ENCODE results near the gene MAD2L2.

MAD2L2 gene

DNA sequence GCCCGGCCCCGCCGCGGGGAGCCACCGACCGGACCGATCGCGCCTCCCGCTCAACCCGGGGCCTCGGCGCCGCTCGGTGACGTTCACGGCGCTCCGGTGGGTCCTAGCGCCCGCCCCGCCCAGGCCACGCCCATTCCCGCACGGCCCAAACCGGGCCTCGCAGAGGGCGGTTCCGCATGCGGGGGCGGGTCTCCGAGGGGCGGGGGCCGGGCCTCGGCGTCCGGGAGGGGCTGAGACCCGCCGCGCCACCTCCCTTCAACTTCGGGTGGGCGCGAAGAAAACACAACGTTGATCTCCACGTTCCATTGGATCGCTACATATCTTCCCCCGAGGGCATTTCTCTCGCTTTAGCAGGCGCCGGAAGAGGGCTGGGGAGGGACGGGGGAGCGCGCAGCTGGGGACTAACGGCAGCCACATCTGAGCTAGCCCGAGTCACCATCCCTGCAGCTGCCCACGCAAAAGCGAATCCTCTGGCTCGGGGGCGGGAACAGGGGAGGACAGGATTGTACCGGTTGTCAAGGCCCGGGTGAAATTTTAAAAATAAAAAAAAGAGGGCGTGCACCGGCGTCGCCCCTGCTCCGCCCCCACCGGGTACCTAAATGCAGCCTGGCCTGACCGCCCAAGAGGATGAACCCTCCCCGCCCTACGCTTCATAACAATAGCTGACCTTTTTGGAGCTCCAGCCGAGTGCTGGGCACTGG lies at the start of gene MAD2L2:
Gene MAD2L2 (minus strand): TSS at position 78 of the 701 bp plus-strand sequence. CDS start 547 bp downstream, outside the sequence.
- peak within 1 kb of the TSS; percentile 76 to 95 (median 83) for H3K4me3 ChIP-seq
- H3K27ac ChIP-seq: peak within 1 kb of the TSS; percentile 66 to 95 (median 88)

DNA sequence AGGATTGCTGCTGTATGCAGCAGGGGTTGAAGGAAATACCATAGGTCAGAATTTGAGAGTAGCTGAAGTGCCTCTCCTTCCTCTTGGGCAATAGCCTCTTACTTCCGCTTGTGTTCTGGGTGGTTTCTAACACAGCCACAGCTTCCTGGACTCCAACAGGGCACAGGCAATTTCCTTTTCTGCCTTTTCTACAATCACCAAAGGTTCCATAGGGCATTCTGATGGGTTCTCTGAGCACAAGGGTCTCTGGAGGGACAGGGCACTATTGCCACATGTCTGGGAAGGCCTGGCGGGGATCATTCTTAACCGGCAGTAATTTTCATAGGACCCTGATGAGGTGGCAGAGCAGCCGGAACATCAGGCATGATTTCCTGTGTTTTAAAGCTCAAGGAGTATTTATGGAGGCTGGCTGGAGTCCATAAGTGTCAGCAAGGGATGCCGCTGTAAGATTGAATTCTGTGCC lies 49.5 kb upstream of the MAD2L2 start:
- Histone ChIP-seq H3K27ac (peak overlapping the region in 20 of 21 experiments; percentile 40 to 90 (median 76)), H3K4me3 (peak overlapping the region in 1 of 7 experiments; percentile 4)

DNA sequence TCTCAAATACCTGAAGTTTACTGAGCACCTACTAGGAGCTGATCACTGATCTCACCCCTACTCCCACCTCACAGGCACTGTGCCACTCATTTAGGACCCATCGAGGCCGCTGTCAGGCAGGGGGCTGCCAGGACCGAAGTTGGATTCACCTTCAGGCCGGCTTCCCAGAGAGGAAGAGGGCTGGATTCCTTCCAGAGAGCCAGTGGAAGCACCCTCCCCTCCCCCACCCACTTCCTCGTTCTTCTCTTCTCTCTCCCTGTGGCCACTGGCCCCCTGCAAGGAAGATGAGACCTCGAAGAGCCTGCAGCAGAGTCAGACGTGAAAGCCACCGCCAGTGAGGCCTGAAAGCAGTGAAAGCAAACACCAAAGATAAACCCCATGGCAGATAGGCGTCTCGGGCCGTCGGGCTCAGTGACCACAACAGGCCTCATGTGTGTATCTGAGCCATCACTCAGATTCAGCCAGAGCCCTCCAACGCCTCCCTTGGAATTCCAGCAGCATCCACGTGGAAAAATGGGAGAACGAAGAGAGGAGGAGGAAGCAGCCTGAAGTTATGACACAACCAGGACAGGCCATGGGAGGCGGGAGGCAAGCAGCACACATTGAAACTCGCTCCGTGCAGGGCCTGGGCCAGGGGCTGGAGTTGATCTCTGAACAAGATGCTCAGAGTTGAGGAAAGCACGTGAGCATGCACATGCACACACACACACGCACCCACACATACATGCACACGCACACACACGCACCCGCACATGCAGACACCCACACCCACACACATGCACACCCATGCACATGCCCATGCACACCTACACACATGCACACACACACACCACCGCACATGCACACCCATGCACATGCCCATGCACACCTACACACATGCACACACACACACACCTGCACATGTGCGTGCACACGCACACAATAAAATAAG lies 48.8 kb upstream of the MAD2L2 start:
- Histone ChIP-seq H3K27ac (peak overlapping the region in 15 of 21 experiments; percentile 7 to 90 (median 74)), H3K4me3 (peak overlapping the region in 1 of 7 experiments; percentile 4)

DNA sequence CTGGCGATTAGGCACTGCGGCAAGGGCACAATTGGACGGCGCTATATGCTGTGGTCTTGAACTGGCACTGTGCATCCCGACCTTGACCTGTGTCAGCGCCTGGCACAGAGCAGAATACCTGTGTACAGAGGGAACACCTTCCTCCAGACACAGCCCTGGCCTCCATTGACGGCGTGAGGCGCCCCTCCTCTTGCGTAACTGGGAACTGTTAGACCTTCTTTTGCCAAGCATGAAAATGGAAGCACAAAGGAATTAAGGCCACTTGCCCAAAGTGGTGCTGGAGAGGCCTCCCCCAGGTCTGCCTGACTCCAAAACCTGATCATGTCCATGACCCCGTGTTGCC lies 48.2 kb upstream of the MAD2L2 start:
- no peak overlapping the region for H3K4me3 ChIP-seq
- H3K27ac ChIP-seq: peak overlapping the region in 10 of 21 experiments; percentile 23 to 90 (median 58)

DNA sequence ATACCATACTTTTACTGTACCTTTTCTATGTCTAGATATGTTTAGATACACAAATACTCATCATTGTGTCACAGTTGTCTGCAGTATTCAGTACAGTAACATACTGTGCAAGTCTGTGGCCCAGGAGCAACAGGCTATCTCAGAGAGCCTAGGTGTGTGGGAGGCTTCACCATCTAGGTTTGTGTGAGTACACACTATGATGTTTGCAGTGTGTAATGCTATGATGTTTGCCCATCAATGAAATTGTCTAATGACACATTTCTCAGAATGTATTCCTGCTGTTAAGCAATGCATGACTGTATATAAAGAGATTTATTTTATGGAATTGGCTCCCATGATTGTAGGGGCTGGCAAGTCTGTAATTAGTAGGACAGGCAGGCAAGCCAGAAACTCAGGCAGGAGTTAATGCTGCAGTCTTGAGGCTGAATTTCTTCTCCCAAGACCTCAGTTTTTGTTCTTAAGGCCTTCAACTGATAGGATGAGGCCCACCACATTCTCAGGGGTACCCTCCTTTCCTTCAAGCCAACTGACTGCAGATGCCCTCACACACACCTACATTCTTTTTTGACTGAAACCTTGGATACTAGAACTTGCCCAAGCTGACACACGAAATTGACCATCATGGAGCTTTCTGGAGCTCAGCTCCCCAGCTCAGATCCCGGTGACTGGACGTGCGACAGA lies 47.3 kb upstream of the MAD2L2 start:
- H3K27ac ChIP-seq: no peak overlapping the region
- H3K4me3 ChIP-seq: no peak overlapping the region

DNA sequence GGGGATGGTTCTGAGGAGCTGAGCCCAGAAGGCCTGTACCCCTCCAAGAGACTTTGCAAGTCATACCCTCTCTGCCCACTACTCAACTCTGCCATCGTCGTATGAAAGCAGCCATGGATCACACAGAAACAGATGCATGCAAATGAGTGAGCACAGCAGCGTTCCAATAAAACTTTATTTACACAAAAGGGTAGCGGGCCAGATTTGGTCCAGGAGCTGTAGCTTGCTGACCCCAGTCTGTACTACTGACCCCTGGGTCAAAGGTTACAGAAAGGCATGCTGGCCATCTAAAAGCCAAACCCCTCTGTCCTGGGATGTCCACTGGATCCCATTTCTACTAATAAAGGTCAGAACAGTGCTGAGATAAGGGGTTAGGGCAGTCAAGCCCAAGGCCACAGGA lies 46.2 kb upstream of the MAD2L2 start:
- H3K4me3 ChIP-seq: no peak overlapping the region

DNA sequence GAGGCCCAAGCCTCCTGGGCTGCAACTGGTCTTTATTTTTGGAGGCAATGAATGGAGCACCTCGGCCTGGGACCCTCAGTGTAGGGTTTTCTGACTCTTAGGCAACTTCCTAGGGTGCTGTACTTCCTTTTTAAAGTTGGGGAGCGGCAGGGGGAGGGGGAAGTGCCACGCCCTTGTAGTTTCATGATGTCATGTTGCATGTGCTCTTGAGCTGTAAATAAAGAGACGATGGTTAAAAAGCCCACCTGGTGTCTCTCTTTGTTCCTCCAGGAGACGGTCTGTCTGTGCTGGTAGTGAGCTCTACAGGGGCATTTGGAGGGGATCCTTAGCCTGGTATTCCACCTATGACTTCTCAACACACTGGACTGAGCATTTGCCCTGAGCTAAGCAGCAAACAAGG lies 44.7 kb upstream of the MAD2L2 start:
- Histone ChIP-seq H3K27ac (no peak overlapping the region), H3K4me3 (no peak overlapping the region)

More for the DNA sequence above, 46.2 kb upstream of the MAD2L2 start:
- H3K27ac ChIP-seq: no peak overlapping the region

DNA sequence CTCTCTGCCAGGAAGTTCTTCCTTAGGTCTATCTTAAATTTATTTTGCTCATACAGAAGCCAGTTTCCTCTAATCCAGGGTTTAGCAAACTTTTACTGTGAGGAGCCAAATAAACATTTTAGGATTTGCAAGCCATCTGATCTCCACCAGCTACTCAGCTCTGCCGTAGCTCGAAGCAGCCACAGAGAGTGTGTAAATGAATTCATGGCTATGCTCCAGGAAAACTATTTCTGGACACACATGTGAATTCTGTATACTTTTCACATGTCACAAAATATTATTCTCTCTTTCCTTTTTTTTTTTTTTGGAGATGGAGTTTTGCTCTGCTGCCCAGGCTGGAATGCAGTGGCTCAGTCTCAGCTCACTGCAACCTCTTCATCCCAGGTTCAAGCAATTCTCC lies 41.6 kb upstream of the MAD2L2 start:
- Histone ChIP-seq H3K4me3 (no peak overlapping the region), H3K27ac (no peak overlapping the region)

DNA sequence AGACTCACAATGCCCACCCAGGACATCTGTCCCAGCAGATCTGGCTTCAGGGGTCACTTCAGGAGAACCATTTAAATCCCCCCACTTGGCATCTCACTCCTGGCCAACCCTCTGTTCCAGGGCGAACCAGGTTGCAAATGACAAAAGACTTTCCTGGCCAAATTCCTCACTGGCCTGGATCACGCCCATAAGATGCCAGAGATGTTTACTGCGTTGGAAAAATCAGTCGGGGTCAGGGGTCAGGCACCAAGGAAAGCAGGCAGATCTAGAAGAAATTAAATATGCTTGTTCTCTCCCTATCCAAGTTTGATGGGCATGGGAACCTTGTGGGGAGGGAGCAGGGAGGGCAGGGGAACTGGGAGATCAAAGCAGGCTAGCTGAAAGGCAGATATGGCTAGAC lies 40.4 kb upstream of the MAD2L2 start:
- H3K27ac ChIP-seq: peak overlapping the region in 1 of 21 experiments; percentile 11
- no peak overlapping the region for H3K4me3 ChIP-seq

DNA sequence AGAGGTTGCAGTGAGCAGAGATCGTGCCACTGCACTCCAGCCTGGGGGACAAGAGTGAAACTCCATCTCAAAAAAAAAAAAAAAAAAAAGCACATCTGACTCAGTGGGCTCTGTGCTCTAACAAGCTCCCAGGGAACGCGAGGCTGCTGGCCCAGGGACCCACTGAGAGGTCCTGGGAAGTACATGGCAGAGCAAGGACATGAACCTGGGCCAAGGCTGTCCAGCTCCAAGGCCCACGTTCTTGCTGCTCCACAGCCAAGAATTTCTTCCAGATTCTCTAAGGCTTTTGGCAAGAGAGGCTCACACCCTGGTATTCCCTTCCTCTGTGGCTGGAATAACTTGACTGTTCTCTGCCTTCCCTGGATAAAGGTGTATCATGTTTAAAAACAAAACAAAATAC lies 39.6 kb upstream of the MAD2L2 start:
- no peak overlapping the region for H3K27ac ChIP-seq
- H3K4me3 ChIP-seq: no peak overlapping the region

DNA sequence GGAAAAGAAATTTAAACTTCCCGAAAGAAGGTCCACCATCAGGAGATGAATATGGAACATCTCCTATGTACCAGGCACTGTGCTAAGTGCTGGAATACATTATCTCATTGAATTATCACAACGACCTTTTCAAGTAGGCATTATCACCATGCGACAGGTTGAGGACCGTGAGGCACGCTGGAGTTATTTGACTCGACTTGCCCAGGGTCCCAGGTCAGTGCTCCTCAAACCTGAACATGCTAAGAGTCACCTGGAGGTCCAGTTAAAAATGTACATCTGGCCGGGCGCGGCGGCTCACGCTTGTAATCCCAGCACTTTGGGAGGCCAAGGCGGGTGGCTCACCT lies 39.1 kb upstream of the MAD2L2 start:
- Histone ChIP-seq H3K27ac (peak overlapping the region in 3 of 21 experiments; percentile 78 to 84 (median 84)), H3K4me3 (peak overlapping the region in 5 of 7 experiments; percentile 25 to 38 (median 30))

DNA sequence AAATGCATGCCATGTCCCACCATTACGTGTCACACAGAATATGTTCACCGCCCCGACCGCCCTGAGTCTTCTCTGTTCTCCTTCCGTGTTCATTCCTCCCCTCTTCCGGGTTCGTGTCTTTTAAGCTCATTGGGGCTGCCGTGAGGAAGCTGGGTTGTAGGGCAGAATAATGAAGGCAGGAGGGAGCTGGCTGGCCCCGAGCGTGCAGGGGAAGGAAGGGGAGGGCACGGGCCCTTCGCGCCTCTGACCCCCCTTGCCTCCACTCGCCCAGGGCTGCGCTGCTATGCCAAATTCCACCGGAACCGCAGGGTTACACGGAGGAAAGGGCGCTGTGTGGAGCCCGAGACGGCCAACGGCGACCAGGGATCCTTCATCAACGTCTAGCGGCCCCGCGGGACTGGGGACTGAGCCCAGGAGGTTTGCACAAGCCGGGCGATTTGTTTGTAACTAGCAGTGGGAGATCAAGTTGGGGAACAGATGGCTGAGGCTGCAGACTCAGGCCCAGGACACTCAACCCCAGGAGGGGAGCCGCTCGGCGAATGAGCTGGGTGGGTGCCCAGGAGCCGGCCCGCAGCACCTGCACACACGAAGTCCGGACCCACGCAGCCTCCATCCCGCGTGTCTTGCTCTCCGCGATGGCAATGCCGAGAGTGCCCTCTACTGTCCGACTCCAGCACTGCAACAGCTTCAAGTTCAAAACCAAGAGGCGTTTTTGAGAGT lies 38.5 kb upstream of the MAD2L2 start:
- peak overlapping the region; percentile 25 to 39 (median 33) for H3K4me3 ChIP-seq
- H3K27ac ChIP-seq: peak overlapping the region in 20 of 21 experiments; percentile 25 to 84 (median 72)

DNA sequence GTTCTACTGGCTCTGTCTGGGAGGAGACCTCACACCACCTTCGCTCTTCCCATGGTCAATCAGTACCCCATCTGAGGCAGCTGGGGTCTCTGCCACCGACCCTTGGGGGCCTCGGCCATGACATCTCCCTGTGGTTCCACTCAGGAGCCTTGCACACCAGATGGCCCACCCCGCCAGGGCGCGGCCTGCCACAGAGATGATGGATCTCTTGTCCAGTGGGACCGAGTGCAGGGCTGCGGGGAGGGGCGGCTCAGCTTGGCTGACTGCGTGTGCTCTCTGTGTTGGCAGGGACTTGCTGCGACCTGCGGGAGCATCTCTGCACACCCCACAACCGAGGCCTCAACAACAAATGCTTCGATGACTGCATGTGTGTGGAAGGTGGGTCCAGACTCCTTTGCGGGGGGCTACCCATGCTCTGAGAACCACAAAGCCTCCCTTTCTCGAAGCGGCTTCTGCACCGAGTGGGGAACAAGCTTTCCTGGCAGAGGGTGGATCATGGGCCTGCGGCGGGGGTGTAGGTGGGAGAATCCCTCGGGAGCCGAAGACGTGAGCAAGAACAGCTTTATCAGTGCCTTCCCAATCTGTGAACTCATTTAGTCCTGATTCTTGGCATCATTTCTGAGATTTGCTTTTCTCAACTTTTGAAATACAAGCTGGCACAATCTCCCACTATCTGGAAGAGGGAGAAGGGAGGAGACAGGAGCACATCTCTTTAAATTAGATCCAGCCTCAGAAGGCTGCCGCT lies 34.1 kb upstream of the MAD2L2 start:
- Histone ChIP-seq H3K27ac (no peak overlapping the region), H3K4me3 (no peak overlapping the region)

DNA sequence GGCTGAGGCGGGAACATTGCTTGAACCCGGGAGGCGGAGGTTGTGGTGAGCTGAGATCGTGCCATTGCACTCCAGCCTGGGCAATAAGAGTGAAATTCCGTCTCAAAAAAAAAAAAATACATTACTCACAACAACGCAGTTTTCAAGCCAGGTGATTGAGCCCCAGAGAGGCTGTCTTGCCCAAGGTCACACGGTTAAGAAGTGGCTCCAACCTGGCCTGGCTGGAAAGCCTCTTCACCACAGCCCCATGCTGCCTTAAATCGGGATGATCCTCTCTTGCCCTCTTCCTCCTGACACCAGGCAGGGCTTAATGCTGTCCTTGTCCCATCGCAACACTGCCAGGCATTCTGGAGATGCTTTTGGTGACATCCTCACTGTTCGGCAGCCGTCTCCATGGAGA lies 32.1 kb upstream of the MAD2L2 start:
- H3K4me3 ChIP-seq: no peak overlapping the region
- no peak overlapping the region for H3K27ac ChIP-seq

DNA sequence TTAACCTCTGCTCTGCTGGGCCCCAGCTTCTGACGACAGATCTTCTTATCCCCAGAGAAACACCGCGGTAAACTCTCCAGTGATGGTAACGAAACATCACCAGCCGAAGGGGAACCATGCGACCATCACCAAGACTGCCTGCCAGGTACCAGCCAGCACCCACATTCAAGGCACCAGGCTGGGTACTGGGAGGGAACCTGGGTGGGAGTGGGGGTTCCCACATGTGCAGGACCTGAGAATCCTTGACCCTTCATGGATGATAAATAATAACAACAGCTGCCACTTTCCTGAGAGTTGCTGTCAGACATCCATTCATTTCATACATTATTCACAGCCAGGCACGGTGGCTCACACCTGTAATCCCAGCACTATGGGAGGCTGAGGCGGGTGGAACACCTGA lies 31.3 kb upstream of the MAD2L2 start:
- Histone ChIP-seq H3K27ac (no peak overlapping the region), H3K4me3 (no peak overlapping the region)

DNA sequence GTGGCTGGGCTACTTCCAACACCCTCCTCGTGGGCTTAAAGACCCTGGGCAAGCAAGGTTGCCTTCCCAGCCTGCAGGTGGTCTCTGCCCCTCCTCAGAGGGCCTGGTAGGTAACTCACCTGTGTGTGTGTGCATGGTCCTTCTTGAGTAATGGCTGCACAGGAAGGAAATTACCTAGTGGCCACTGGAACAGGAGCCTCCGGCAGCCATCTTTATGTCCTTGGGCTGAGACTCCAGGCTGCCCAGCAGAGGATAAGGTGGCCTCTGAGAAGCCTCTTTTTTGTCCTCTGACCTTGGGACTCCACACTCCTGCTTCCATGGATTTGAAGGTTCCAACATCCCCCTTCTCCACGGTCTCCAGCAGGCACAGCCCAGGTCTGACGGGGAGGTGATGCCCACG lies 30.5 kb upstream of the MAD2L2 start:
- no peak overlapping the region for H3K4me3 ChIP-seq
- H3K27ac ChIP-seq: no peak overlapping the region

DNA sequence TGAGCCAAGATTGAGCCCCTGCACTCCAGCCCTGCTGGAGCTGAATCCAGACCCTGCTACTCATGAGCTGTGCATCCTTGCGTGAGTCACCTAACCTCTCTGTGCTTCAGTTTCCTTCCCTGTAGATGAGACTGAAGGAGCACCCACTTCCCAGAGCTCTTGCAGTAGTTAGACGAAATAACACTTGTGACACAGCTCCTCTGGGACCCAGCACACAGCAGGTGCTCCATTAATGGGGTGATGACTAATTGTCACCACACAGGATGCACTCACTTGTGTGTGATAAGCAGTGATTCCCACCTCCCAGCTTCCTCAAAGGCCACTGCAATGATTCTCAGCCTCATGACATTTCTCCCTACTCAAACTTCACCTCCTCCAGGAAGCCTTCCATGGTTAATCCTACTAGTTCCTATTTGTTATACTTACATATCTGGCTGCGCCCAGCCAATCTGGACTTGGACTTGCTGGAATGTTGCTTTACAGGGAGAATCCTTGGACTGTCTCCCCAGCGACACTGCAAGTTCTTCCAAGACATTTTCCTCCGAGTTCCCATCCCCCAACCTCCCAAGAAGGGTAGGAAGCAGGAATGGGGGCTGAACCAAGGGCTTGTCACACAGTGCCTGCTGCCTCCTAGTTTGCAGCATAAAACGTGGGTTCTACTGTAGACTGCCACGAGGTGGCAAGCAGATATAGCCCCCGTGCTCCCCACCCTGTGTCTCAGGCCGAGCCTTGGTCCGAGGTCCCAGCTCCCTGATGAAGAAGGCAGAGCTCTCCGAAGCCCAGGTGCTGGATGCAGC lies 27.8 kb upstream of the MAD2L2 start:
- Histone ChIP-seq H3K4me3 (no peak overlapping the region), H3K27ac (no peak overlapping the region)

DNA sequence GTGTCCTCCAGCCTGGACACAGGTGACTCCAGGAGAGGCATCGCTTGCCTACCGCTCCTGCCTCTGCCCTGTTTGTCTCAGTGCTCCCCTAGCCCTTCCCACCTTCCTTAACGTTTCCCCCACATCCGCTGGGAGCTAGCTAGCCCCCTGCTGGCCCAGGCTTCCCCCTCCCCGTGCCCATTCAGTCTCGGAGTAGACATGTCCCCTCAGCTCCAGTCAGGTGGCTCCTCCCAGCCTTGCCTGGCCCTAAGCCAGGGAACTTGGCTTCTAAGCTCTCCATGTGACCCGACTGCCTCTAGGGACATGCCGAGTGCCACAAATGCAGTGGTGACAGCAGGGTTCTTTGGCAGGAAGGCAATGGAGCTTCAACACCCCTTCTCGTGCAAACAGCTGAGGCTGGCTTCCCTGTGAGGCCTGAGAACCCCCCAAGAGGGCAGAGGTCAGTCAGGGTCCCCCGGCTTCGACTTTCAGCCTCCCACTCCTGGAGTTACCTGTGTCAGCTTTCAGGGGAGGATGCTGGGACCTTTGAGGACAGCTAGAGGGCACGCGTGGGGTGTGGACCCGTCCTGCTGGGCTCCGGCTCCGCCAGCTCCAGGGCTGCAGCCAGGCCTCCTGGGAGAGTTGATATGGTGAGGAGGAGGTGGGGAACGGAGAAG lies 26.8 kb upstream of the MAD2L2 start:
- H3K4me3 ChIP-seq: no peak overlapping the region

More for the DNA sequence above, 26.8 kb upstream of the MAD2L2 start:
- H3K27ac ChIP-seq: no peak overlapping the region

Data from skin epidermis (tissue), 12 donors.